ENCODE measurements around the gene RLF.

DNA sequence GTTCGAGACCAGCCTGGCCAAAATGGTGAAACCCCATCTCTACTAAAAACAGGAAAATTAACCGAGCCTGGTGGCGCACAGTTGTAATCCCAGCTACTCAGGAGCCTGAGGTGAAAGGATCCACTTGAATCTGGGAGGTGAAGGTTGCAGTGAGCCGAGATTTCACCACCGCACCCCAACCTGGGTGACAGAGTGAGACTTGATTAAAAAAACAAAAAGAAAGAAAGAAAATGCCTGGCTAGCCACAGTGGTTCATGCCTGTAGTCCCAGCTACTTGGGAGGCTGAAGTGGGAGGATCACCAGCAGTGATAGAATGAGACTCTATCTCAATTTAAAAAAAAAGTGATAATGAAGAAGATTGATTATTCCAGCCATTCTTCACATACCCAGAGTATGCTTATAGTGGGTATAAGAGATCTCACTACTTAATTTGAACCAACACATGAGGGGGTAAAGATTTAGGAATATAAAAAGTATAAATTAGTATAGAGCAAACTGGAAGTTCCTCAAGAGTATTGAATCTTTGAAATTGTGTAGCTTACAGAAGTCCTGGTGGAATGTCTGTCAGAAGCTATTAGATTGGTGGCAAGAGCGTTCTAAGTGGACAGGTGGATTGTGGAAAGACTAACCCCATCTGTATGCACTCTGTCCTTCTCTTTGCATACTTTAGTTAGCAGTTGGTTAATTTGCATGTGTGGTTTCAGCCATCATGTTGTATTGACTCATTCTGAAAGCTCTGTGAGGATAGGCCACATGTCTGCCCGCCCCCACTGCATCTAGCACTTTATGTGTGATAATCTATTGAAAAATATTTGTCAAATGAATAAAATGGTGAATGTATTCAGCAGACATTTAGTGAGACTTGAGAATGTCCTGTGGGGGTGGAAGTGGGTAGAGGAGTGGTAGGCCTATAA is 25.0 kb downstream of the RLF start:
- TF ChIP-seq GATA2 (IDR thresholded peaks at IDR 0.05; ENCODE audit: low read depth, low read length) = no peak
- TF ChIP-seq GATA3 (IDR thresholded peaks at IDR 0.05; ENCODE audit: low read depth, low read length) = no peak

All from SH-SY5Y (cell line).